DND-41 (cell line): ENCODE data around the gene SPATA31E1.
"Not testable (repeated sequence)": the region's sequence is repeated elsewhere in the genome, so short reads cannot be mapped to it uniquely, and the experiment has no call there.

Experiments
- ATAC-seq: fragments of 200-7000 bp; cut with Tn5 transposase; 3 replicates; pipeline ENCODE4 v1.9.1; 2021; ENCODE audit warnings: low read depth; ENCODE audit not compliant: insufficient read depth
- DNase-seq: peaks from one replicate; pipeline ENCODE4 v3.0.0-alpha.2; 2020
- H2AFZ ChIP-seq: 2 replicates; pipeline ENCODE4 v1.6.0; 2012; ENCODE audit warnings: low read depth, low read length
- H3K27ac ChIP-seq: 2 replicates; pipeline ENCODE4 v1.5.1; 2012; ENCODE audit warnings: low read length, inconsistent platforms
- H3K27me3 ChIP-seq: fragments of 200-600 bp; sonication (generic); 2 replicates; pipeline ENCODE4 v1.6.0; 2012; ENCODE audit warnings: low read length, mild to moderate bottlenecking, inconsistent platforms; ENCODE audit not compliant: insufficient read depth, poor library complexity
- H3K36me3 ChIP-seq: 2 replicates; pipeline ENCODE4 v1.5.1; 2012; ENCODE audit warnings: low read length, inconsistent platforms; ENCODE audit not compliant: insufficient read depth
- H3K4me1 ChIP-seq: 2 replicates; pipeline ENCODE4 v1.5.1; 2012; ENCODE audit warnings: mild to moderate bottlenecking, low read length; ENCODE audit not compliant: insufficient read depth
- H3K4me2 ChIP-seq: 2 replicates; pipeline ENCODE4 v1.6.0; 2012; ENCODE audit warnings: mild to moderate bottlenecking, moderate library complexity, low read length, inconsistent platforms; ENCODE audit not compliant: insufficient read depth
- H3K4me3 ChIP-seq, 2 experiments: fragments of 200-600 bp in 1 of 2; shearing (Covaris generic) in 1 of 2; 2 replicates each; pipeline ENCODE4 v1.5.1; 2012 to 2016; ENCODE audit warnings: inconsistent platforms in 2 of 2, low read length in 2 of 2, mild to moderate bottlenecking in 2 of 2, low read depth in 1 of 2, moderate library complexity in 1 of 2
- H3K79me2 ChIP-seq: 2 replicates; pipeline ENCODE4 v1.6.0; 2012; ENCODE audit warnings: low read length, inconsistent platforms; ENCODE audit not compliant: insufficient read depth
- H3K9ac ChIP-seq: 2 replicates; pipeline ENCODE4 v1.6.0; 2012; ENCODE audit warnings: low read depth, mild to moderate bottlenecking, inconsistent platforms, low read length, moderate library complexity
- H3K9me3 ChIP-seq: 2 replicates; pipeline ENCODE4 v1.5.1; 2012; ENCODE audit warnings: low read length, moderate library complexity, mild to moderate bottlenecking, inconsistent platforms; ENCODE audit not compliant: insufficient read depth, severe bottlenecking
- H4K20me1 ChIP-seq: 2 replicates; pipeline ENCODE4 v1.6.0; 2012; ENCODE audit warnings: low read length; ENCODE audit not compliant: insufficient read depth
- EZH2 ChIP-seq: IDR thresholded peaks from 3 replicates; pipeline ENCODE4 v1.6.1; 2012; ENCODE audit warnings: borderline replicate concordance, low read depth, mild to moderate bottlenecking, moderate library complexity, low read length, inconsistent platforms; ENCODE audit not compliant: severe bottlenecking
- TF ChIP-seq, protein P1 (sequence below): IDR thresholded peaks from 2 replicates; pipeline ENCODE4 v1.5.1; 2012; ENCODE audit warnings: borderline replicate concordance, low read length, moderate library complexity, mild to moderate bottlenecking; ENCODE audit not compliant: poor library complexity, severe bottlenecking; ENCODE audit errors: extremely low read depth

The SPATA31E1 gene

DNA sequence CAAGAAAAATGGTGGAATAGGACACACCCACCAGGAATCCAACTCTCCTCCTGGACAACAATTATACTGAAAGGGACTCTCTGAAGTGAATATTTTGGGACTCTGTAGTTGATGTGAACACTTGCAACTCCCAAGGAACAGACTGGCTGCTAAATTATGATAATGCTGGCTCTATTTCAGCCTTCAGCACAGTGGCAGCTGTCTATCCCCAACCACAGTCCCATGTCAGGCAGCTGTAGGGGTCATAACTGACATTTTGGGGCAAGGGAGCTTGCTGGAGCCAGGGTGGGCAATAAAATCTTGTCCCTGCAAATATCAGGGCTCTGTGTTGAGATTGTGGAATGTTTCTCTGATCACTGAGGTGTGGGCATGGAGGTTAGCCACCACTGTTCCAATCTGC lies 14.2 kb downstream of the SPATA31E1 start:
- no peak overlapping the region for H3K4me2 ChIP-seq
- no peak overlapping the region for H3K27ac ChIP-seq
- no peak overlapping the region for H3K9ac ChIP-seq
- no peaks in the 10 kb centered on the region for H3K4me1 ChIP-seq
- no peak for ATAC-seq
- H4K20me1 ChIP-seq: no peaks in the 10 kb centered on the region
- H3K27me3 ChIP-seq: no peaks in the 10 kb centered on the region
- TF ChIP-seq EZH2: no peak
- TF ChIP-seq, protein P1, sequence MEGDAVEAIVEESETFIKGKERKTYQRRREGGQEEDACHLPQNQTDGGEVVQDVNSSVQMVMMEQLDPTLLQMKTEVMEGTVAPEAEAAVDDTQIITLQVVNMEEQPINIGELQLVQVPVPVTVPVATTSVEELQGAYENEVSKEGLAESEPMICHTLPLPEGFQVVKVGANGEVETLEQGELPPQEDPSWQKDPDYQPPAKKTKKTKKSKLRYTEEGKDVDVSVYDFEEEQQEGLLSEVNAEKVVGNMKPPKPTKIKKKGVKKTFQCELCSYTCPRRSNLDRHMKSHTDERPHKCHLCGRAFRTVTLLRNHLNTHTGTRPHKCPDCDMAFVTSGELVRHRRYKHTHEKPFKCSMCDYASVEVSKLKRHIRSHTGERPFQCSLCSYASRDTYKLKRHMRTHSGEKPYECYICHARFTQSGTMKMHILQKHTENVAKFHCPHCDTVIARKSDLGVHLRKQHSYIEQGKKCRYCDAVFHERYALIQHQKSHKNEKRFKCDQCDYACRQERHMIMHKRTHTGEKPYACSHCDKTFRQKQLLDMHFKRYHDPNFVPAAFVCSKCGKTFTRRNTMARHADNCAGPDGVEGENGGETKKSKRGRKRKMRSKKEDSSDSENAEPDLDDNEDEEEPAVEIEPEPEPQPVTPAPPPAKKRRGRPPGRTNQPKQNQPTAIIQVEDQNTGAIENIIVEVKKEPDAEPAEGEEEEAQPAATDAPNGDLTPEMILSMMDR: no peak
- no peaks in the 10 kb centered on the region for H3K9me3 ChIP-seq
- H3K79me2 ChIP-seq: no peaks in the 10 kb centered on the region
- DNase-seq: no peak
- no peak overlapping the region for H3K4me3 ChIP-seq
- no peak overlapping the region for H2AFZ ChIP-seq
- no peaks in the 10 kb centered on the region for H3K36me3 ChIP-seq

- H3K4me2 ChIP-seq: no peak overlapping the region
- no peaks in the 10 kb centered on the region for H4K20me1 ChIP-seq
- no peaks in the 10 kb centered on the region for H3K4me1 ChIP-seq
- TF ChIP-seq, protein P1: no peak
- no peak for TF ChIP-seq EZH2
- H3K27ac ChIP-seq: no peak overlapping the region
- no peaks in the 10 kb centered on the region for H3K36me3 ChIP-seq
- H3K9ac ChIP-seq: no peak overlapping the region
- H3K4me3 ChIP-seq: no peak overlapping the region
- H3K27me3 ChIP-seq: no peaks in the 10 kb centered on the region
- DNase-seq: no peak
- no peak overlapping the region for H2AFZ ChIP-seq
- no peak for ATAC-seq
- no peaks in the 10 kb centered on the region for H3K79me2 ChIP-seq
- no peaks in the 10 kb centered on the region for H3K9me3 ChIP-seq
Measured at GRCh38 chr9:87898151-87898550, 15.5 kb downstream of the SPATA31E1 start.

DNA sequence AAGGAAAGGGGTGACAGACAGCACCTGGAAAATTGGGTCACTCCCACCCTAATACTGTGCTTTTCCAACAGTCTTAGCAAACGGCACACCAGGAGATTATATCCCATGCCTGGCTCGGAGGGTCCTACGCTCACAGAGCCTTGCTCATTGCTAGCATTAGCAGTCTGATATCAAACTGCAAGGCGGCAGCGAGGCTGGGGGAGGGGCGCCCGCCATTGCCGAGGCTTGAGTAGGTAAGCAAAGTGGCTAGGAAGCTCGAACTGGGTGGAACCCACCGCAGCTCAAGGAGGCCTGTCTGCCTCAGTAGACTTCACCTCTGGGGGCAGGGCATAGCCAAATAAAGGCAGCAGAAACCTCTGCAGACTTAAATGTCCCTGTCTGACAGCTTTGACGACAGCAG lies 19.7 kb downstream of the SPATA31E1 start:
- H3K27me3 ChIP-seq, H3K36me3 ChIP-seq, H3K4me3 ChIP-seq, H3K4me2 ChIP-seq, H3K79me2 ChIP-seq, ATAC-seq, H3K4me1 ChIP-seq, H2AFZ ChIP-seq, DNase-seq, H3K27ac ChIP-seq, H3K9me3 ChIP-seq, H3K9ac ChIP-seq, H4K20me1 ChIP-seq: not testable (repeated sequence)

- H3K27ac ChIP-seq: no peak overlapping the region
- no peaks in the 10 kb centered on the region for H3K36me3 ChIP-seq
- no peaks in the 10 kb centered on the region for H3K27me3 ChIP-seq
- no peaks in the 10 kb centered on the region for H3K4me1 ChIP-seq
- no peak overlapping the region for H3K4me3 ChIP-seq
- DNase-seq (no peak), ATAC-seq (no peak)
- no peaks in the 10 kb centered on the region for H4K20me1 ChIP-seq
- H3K9ac ChIP-seq: no peak overlapping the region
- TF ChIP-seq, protein P1: no peak
- TF ChIP-seq EZH2: no peak
- no peak overlapping the region for H2AFZ ChIP-seq
- H3K79me2 ChIP-seq: no peaks in the 10 kb centered on the region
- H3K9me3 ChIP-seq: no peaks in the 10 kb centered on the region
- H3K4me2 ChIP-seq: no peak overlapping the region
Measured at GRCh38 chr9:87909310-87910041, 26.8 kb downstream of the SPATA31E1 start.
